Measurements from ENCODE around the gene SLAIN2.
"Not testable (repeated sequence)": the region's sequence is repeated elsewhere in the genome, so short reads cannot be mapped to it uniquely, and the experiment has no call there.

SLAIN2 gene
- 92.4 to 96.2 reads per million in 2 donors for total RNA-seq

GRCh38 chr4:48340965-48341775, at the start of gene SLAIN2:
Gene SLAIN2, plus strand, starts transcription at chr4:48341529. Its CDS starts 211 bp downstream, at chr4:48341740.
- DNase-seq, result peak; percentile 99

GRCh38 chr4:48292218-48292790, 49.0 kb upstream of the SLAIN2 start:
- peak; percentile 10 for DNase-seq

- no peak for DNase-seq
Measured at GRCh38 chr4:48295116-48295515, 46.2 kb upstream of the SLAIN2 start.

GRCh38 chr4:48296365-48296764, 45.0 kb upstream of the SLAIN2 start:
- DNase-seq, result no peak

- no peak for DNase-seq
Measured at GRCh38 chr4:48297256-48297846, 44.0 kb upstream of the SLAIN2 start.

GRCh38 chr4:48299560-48299959, 41.8 kb upstream of the SLAIN2 start:
- no peak for DNase-seq

GRCh38 chr4:48300004-48300403, 41.3 kb upstream of the SLAIN2 start:
- DNase-seq, result no peak

GRCh38 chr4:48305508-48305907, 35.8 kb upstream of the SLAIN2 start:
- no peak for DNase-seq

GRCh38 chr4:48307528-48307927, 33.8 kb upstream of the SLAIN2 start:
- no peak for DNase-seq

GRCh38 chr4:48308901-48309300, 32.4 kb upstream of the SLAIN2 start:
- no peak for DNase-seq

GRCh38 chr4:48311896-48312295, 29.4 kb upstream of the SLAIN2 start:
- DNase-seq, result no peak

- not testable (repeated sequence) for DNase-seq
Measured at GRCh38 chr4:48314746-48315145, 26.6 kb upstream of the SLAIN2 start.

- no peak for DNase-seq
Measured at GRCh38 chr4:48315728-48316630, 25.4 kb upstream of the SLAIN2 start.

GRCh38 chr4:48321312-48321711, 20.0 kb upstream of the SLAIN2 start:
- no peak for DNase-seq

GRCh38 chr4:48322063-48322462, 19.3 kb upstream of the SLAIN2 start:
- DNase-seq, result no peak

GRCh38 chr4:48324281-48324680, 17.0 kb upstream of the SLAIN2 start:
- no peak for DNase-seq

- DNase-seq, result no peak
Measured at GRCh38 chr4:48329193-48329592, 12.1 kb upstream of the SLAIN2 start.

GRCh38 chr4:48329976-48330375, 11.4 kb upstream of the SLAIN2 start:
- no peak for DNase-seq

GRCh38 chr4:48331577-48332330, 9.6 kb upstream of the SLAIN2 start:
- no peak for DNase-seq

GRCh38 chr4:48332661-48333060, 8.7 kb upstream of the SLAIN2 start:
- no peak for DNase-seq

- DNase-seq, result no peak
Measured at GRCh38 chr4:48333587-48333986, 7.7 kb upstream of the SLAIN2 start.

- DNase-seq, result no peak
Measured at GRCh38 chr4:48334236-48334635, 7.1 kb upstream of the SLAIN2 start.
